Osteocyte (in vitro differentiated cells): ENCODE results near the gene PREP. TPM values are rescaled to one million over a fixed set of nuclear protein-coding genes. Genes with fewer than 3 reads are reported as not detected.

ENCODE experiments used
- DNase-seq: peaks from one replicate; pipeline ENCODE4 v3.0.0; 2021; ENCODE audit warnings: mixed read lengths; ENCODE audit not compliant: unreplicated experiment; ENCODE audit errors: extremely low spot score
- H3K27ac Mint-ChIP-seq: one replicate; pipeline ENCODE4 v1.8.0; 2021; ENCODE audit warnings: mild to moderate bottlenecking, mixed read lengths; ENCODE audit not compliant: unreplicated experiment
- H3K27me3 Mint-ChIP-seq: one replicate; pipeline ENCODE4 v1.8.0; 2021; ENCODE audit warnings: mixed read lengths; ENCODE audit not compliant: unreplicated experiment
- H3K36me3 Mint-ChIP-seq: one replicate; pipeline ENCODE4 v1.8.0; 2021; ENCODE audit warnings: mixed read lengths; ENCODE audit not compliant: unreplicated experiment
- H3K4me1 Mint-ChIP-seq: one replicate; pipeline ENCODE4 v1.8.0; 2021; ENCODE audit warnings: mixed read lengths; ENCODE audit not compliant: unreplicated experiment
- H3K4me3 Mint-ChIP-seq: one replicate; pipeline ENCODE4 v1.8.0; 2021; ENCODE audit warnings: mild to moderate bottlenecking, moderate library complexity, mixed read lengths; ENCODE audit not compliant: unreplicated experiment
- H3K9me3 Mint-ChIP-seq: one replicate; pipeline ENCODE4 v1.8.0; 2021; ENCODE audit warnings: mixed read lengths; ENCODE audit not compliant: unreplicated experiment
- total RNA-seq: library from RNA; stranded (reverse); gene quantifications from 2 replicates; pipeline ENCODE4 v1.2.1, GENCODE V29; 2021
- TF ChIP-seq, protein P1 (sequence below): fragments of 200-600 bp; sonication (generic); IDR thresholded peaks from 2 replicates; pipeline ENCODE4 v1.5.0; 2021; ENCODE audit warnings: antibody characterized with exemption, mild to moderate bottlenecking, moderate library complexity

The PREP gene
- total RNA-seq, 1 donor from 2014 or later = 36.9 TPM

GRCh38 chr6:105326833-105327770, 75.8 kb downstream of the PREP start:
- H3K27me3 Mint-ChIP-seq = no peaks in the 10 kb centered on the region
- H3K27ac Mint-ChIP-seq = no peak overlapping the region
- no peak for DNase-seq
- H3K9me3 Mint-ChIP-seq = no peaks in the 10 kb centered on the region
- H3K4me3 Mint-ChIP-seq = no peak overlapping the region
- TF ChIP-seq, protein P1, sequence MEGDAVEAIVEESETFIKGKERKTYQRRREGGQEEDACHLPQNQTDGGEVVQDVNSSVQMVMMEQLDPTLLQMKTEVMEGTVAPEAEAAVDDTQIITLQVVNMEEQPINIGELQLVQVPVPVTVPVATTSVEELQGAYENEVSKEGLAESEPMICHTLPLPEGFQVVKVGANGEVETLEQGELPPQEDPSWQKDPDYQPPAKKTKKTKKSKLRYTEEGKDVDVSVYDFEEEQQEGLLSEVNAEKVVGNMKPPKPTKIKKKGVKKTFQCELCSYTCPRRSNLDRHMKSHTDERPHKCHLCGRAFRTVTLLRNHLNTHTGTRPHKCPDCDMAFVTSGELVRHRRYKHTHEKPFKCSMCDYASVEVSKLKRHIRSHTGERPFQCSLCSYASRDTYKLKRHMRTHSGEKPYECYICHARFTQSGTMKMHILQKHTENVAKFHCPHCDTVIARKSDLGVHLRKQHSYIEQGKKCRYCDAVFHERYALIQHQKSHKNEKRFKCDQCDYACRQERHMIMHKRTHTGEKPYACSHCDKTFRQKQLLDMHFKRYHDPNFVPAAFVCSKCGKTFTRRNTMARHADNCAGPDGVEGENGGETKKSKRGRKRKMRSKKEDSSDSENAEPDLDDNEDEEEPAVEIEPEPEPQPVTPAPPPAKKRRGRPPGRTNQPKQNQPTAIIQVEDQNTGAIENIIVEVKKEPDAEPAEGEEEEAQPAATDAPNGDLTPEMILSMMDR = no peak
- H3K4me1 Mint-ChIP-seq = peaks cover 15% of the 10 kb centered on the region
- peaks cover 30% of the 10 kb centered on the region for H3K36me3 Mint-ChIP-seq

GRCh38 chr6:105326216-105326615, 76.7 kb downstream of the PREP start:
- TF ChIP-seq, protein P1 = no peak
- no peaks in the 10 kb centered on the region for H3K9me3 Mint-ChIP-seq
- no peaks in the 10 kb centered on the region for H3K27me3 Mint-ChIP-seq
- no peak overlapping the region for H3K4me3 Mint-ChIP-seq
- peaks cover 35% of the 10 kb centered on the region for H3K36me3 Mint-ChIP-seq
- H3K27ac Mint-ChIP-seq = no peak overlapping the region
- H3K4me1 Mint-ChIP-seq = peaks cover 15% of the 10 kb centered on the region
- no peak for DNase-seq

DNA sequence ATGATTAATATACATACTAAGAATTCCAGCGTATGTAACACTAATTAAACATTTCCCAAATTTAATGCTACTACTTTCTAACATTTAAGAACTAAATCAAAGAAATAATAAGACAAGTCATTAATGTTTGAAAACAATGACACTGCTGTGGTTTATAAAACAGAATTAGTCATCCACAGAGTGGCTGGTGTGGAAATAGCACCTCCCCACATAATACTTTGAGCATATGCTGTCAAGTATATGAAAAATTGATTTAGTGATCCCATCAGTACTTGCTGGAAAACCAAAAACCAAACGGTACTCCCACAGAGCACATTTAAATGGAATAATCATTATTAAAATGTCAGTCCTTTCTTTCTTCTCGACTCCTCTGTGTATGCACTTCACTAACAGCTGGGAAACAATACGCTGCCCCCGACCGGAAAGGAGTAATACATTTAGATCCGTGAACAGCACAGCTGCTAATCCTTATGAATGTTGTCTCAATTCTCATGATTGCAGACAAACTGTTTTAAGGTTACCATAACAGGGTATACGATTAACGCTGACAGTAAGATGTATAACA, 78.4 kb downstream of the PREP start:
- TF ChIP-seq, protein P1 = no peak
- Mint-ChIP-seq H3K9me3 (no peaks in the 10 kb centered on the region), H3K27me3 (no peaks in the 10 kb centered on the region), H3K4me1 (peaks cover 25% of the 10 kb centered on the region), H3K27ac (no peak overlapping the region), H3K4me3 (no peak overlapping the region), H3K36me3 (peaks cover 24% of the 10 kb centered on the region)
- no peak for DNase-seq

DNA sequence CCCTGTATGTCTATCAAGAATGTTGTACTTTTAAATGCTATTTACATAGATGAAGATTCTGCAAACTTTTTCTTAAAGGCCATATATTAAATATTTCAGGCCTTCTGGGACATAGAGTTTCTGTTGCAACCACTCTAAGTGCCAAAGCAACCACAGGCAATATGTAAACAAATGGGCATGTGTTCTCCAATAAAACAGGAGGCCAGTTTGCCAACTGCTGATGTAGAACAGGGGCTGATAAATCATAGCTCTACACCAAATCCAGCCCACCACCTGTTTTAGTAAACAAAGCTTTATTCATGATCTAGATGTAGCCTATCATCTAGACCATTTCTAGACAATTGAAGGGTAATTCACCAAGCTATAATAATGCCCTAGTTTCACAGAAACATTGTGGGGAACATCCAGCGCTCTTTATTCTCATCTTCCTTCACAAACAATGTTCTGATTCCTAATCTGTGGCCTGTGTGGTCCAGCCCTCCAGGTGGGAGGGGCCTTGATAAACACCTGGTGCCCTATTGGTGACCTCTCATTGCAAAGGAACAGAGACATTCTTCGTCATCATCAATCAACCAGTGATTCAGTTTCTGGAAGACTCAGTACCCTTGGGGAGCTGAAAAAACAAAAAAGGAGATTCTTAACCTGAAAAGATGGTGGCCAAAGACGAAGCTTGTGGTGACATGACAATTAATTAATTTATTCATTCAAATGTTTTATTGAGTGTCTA, 80.2 kb downstream of the PREP start:
- Mint-ChIP-seq H3K4me3 (no peak overlapping the region), H3K27ac (no peak overlapping the region), H3K36me3 (peaks cover 23% of the 10 kb centered on the region), H3K4me1 (peaks cover 36% of the 10 kb centered on the region), H3K27me3 (no peaks in the 10 kb centered on the region), H3K9me3 (no peaks in the 10 kb centered on the region)
- no peak for DNase-seq
- TF ChIP-seq, protein P1 = no peak

GRCh38 chr6:105321728-105322127, 81.2 kb downstream of the PREP start:
- Mint-ChIP-seq H3K4me1 (peaks cover 27% of the 10 kb centered on the region), H3K27ac (no peak overlapping the region), H3K36me3 (peaks cover 26% of the 10 kb centered on the region), H3K9me3 (no peaks in the 10 kb centered on the region), H3K27me3 (no peaks in the 10 kb centered on the region), H3K4me3 (no peak overlapping the region)
- TF ChIP-seq, protein P1 = no peak
- DNase-seq = no peak
